Daoy (cell line): ENCODE data around the gene ADARB1. TPM values are rescaled to one million over a fixed set of nuclear protein-coding genes. Genes with fewer than 3 reads are reported as not detected.

Experiments used
- DNase-seq: peaks from one replicate; pipeline ENCODE4 v3.0.0-alpha.2; 2015; ENCODE audit warnings: low read depth
- total RNA-seq: library from RNA; depleted of rRNA; stranded (reverse); fragments of >200 nt; shearing (Covaris generic); gene quantifications from 2 replicates; pipeline ENCODE4 v1.2.3, GENCODE V29; 2014

ADARB1 gene
- total RNA-seq, 1 experiment from 2014 or later: 4.7 TPM

GRCh38 chr21:45037986-45038385 is 36.4 kb upstream of the ADARB1 start:
- no peak for DNase-seq

GRCh38 chr21:45039317-45040156 is 34.8 kb upstream of the ADARB1 start:
- no peak for DNase-seq

- DNase-seq: no peak
Measured at GRCh38 chr21:45040157-45040711, 34.1 kb upstream of the ADARB1 start.

GRCh38 chr21:45040739-45041138 is 33.6 kb upstream of the ADARB1 start:
- DNase-seq: no peak

- DNase-seq: no peak
Measured at GRCh38 chr21:45041351-45041805, 33.0 kb upstream of the ADARB1 start.

- DNase-seq: no peak
Measured at GRCh38 chr21:45041984-45042663, 32.3 kb upstream of the ADARB1 start.

- no peak for DNase-seq
Measured at GRCh38 chr21:45042664-45043161, 31.7 kb upstream of the ADARB1 start.

GRCh38 chr21:45043541-45044020 is 30.8 kb upstream of the ADARB1 start:
- DNase-seq: no peak

GRCh38 chr21:45045481-45045880 is 28.9 kb upstream of the ADARB1 start:
- no peak for DNase-seq

GRCh38 chr21:45047257-45047656 is 27.1 kb upstream of the ADARB1 start:
- DNase-seq: no peak

- no peak for DNase-seq
Measured at GRCh38 chr21:45048026-45048698, 26.2 kb upstream of the ADARB1 start.

GRCh38 chr21:45048968-45049367 is 25.4 kb upstream of the ADARB1 start:
- DNase-seq: no peak

GRCh38 chr21:45049714-45050344 is 24.6 kb upstream of the ADARB1 start:
- DNase-seq: no peak

GRCh38 chr21:45050345-45050796 is 24.0 kb upstream of the ADARB1 start:
- no peak for DNase-seq

GRCh38 chr21:45050797-45051489 is 23.4 kb upstream of the ADARB1 start:
- no peak for DNase-seq

- no peak for DNase-seq
Measured at GRCh38 chr21:45051580-45052434, 22.6 kb upstream of the ADARB1 start.

- no peak for DNase-seq
Measured at GRCh38 chr21:45052960-45053359, 21.4 kb upstream of the ADARB1 start.

- no peak for DNase-seq
Measured at GRCh38 chr21:45053561-45054226, 20.7 kb upstream of the ADARB1 start.
